H1 (cell line): Measurements from ENCODE around the gene CALD1. TPM values are rescaled to one million over a fixed set of nuclear protein-coding genes. Genes with fewer than 3 reads are reported as not detected.

Experiments used
- BACH1 ChIP-seq: IDR thresholded peaks from 2 replicates; pipeline ENCODE4 v1.6.1; 2012; ENCODE audit warnings: low read length, improper control_type of control experiment
- CHD7 ChIP-seq: fragments of 300-600 bp; sonication (generic); IDR thresholded peaks from 2 replicates; pipeline ENCODE4 v1.7.1; 2012; ENCODE audit warnings: low read length, moderate library complexity, mild to moderate bottlenecking, inconsistent platforms; ENCODE audit not compliant: insufficient replicate concordance
- CTBP2 ChIP-seq: IDR thresholded peaks from 2 replicates; pipeline ENCODE4 v1.7.0; 2011; ENCODE audit warnings: borderline replicate concordance, mild to moderate bottlenecking, moderate library complexity, mixed read lengths, low read length; ENCODE audit not compliant: insufficient read depth, insufficient read length
- EP300 ChIP-seq, 2 experiments: IDR thresholded peaks; 1 replicate in 1 of 2; 2 replicates in 1 of 2; pipeline ENCODE4 v1.6.1; 2011 to 2012; ENCODE audit warnings: low read depth in 2 of 2, low read length in 2 of 2, mild to moderate bottlenecking in 2 of 2, borderline replicate concordance in 1 of 2, inconsistent platforms in 1 of 2, moderate library complexity in 1 of 2
- JUND ChIP-seq: IDR thresholded peaks from 2 replicates; pipeline ENCODE4 v1.6.1; 2011; ENCODE audit warnings: mild to moderate bottlenecking, improper control_type of control experiment, low read length
- KDM5A ChIP-seq: fragments of 200-600 bp; IDR thresholded peaks from 2 replicates; pipeline ENCODE4 v1.7.1; 2012; ENCODE audit warnings: mild to moderate bottlenecking, low read length, inconsistent platforms, mixed read lengths
- POU5F1 ChIP-seq: IDR thresholded peaks from 2 replicates; pipeline ENCODE4 v1.6.1; 2011; ENCODE audit warnings: low read depth, mild to moderate bottlenecking, low read length, moderate library complexity
- RBBP5 ChIP-seq: IDR thresholded peaks from 2 replicates; pipeline ENCODE4 v1.7.1; 2012; ENCODE audit warnings: low read depth, mild to moderate bottlenecking, inconsistent platforms, low read length, moderate library complexity, borderline replicate concordance
- SP4 ChIP-seq: IDR thresholded peaks from 2 replicates; pipeline ENCODE4 v1.6.1; 2012; ENCODE audit warnings: low read length, inconsistent platforms
- SRF ChIP-seq: IDR thresholded peaks from 2 replicates; pipeline ENCODE4 v1.6.1; 2011; ENCODE audit warnings: mild to moderate bottlenecking, low read depth, low read length, moderate library complexity
- TAF1 ChIP-seq: IDR thresholded peaks from 2 replicates; pipeline ENCODE4 v1.6.1; 2011; ENCODE audit warnings: mild to moderate bottlenecking, low read depth, low read length
- polyA plus RNA-seq, 7 experiments: library from polyadenylated mRNA; depleted of rRNA in 3 of 7; stranded (reverse) in 5 of 7; unstranded in 2 of 7; fragments of >200 nt in 5 of 7; fragments of 200-250 nt in 2 of 7; gene quantifications; 1 replicate in 5 of 7; 2 replicates in 1 of 7; 4 replicates in 1 of 7; pipeline versions ENCODE4 v1.2.1 to v1.2.3, GENCODE V29; 2011 to 2013; ENCODE audit warnings: missing spikeins in 2 of 7, mixed read lengths in 2 of 7
- total RNA-seq: library from RNA; stranded (reverse); fragmentation: NEBNext Ultra II Directional; extraction: Animal tissue kit (Norgen Biotek cat#: 25700); gene quantifications from 2 replicates; pipeline ENCODE4 v1.2.1, GENCODE V29; 2021
- TF ChIP-seq, protein P1 (sequence below): IDR thresholded peaks from 2 replicates; pipeline ENCODE4 v1.6.1; 2011; ENCODE audit warnings: low read depth, mild to moderate bottlenecking, low read length; ENCODE audit not compliant: insufficient read depth

The CALD1 gene
- total and polyA plus RNA-seq, 2 of the 8 experiments (the other 6 are each of a cell fraction or from before 2014, with no cell fraction given): 34.3 to 177 TPM

GRCh38 chr7:135012229-135012628, 232.8 kb downstream of the CALD1 start (continued):
- TF ChIP-seq CHD7 (no peak), SRF (no peak), CTBP2 (no peak), EP300 (IDR thresholded peaks at IDR 0.05; ENCODE audit: borderline replicate concordance in 1 of 2, low read depth in 2 of 2, low read length in 2 of 2) (no peak), POU5F1 (no peak), SP4 (no peak), JUND (no peak), BACH1 (no peak), RBBP5 (no peak), KDM5A (no peak), TAF1 (no peak)
- TF ChIP-seq, protein P1, sequence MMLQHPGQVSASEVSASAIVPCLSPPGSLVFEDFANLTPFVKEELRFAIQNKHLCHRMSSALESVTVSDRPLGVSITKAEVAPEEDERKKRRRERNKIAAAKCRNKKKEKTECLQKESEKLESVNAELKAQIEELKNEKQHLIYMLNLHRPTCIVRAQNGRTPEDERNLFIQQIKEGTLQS: no peak
